Fibroblast of mammary gland (primary cell): ENCODE data around the gene FAIM2.

Experiments used
- DNase-seq: peaks from one replicate; pipeline ENCODE4 v3.0.0-alpha.2; 2010; ENCODE audit warnings: low read depth
- H3K4me3 ChIP-seq: 2 replicates; pipeline ENCODE4 v1.5.1; 2011; ENCODE audit warnings: low read depth, mild to moderate bottlenecking, low read length, moderate library complexity; ENCODE audit not compliant: control insufficient read depth
- TF ChIP-seq, protein P1 (sequence below): conservative IDR thresholded peaks from 2 replicates; pipeline ENCODE4 v1.5.1; 2011; ENCODE audit warnings: low read depth, low read length, inconsistent platforms; ENCODE audit not compliant: control insufficient read depth, insufficient read depth

The FAIM2 gene

DNA sequence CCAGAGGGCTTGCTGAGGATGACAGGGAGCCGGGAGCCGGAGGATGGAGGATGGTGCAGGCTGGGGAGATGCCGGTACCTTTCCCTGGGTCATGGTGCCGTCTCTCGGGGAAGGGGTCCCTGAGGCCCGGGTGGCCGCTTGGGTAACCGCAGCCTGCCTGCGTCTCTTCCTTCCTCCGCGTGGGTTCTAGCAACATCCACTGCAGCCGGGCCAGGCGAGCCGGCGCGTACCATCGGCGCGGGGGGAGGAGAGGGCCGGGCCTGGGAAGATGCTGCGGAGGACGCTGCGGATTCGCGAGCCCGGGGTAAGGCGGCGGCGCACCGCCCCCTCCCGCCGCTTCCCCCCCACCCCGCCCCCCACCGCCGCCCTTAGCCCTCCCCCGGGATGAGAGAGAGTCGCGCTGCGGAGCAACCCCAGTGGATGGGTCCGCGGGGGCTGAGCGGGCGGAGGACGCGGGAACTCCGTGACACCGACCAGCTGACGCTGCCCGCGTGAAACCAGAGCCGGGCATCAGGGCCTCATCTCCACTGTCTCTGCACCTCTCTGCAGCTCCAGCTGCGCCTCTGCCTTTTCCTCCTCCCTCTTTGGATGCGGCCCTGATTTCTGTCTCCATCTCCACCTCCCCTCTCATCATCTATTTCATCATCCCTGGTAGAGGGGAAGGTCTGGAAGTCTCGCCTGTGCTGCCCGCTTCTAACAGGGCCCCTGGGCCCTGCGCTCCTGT, at the start of gene FAIM2:
TSS of gene FAIM2 (minus strand) at position 201 of the 724 bp plus-strand sequence. CDS start at position 93, 108 bp downstream.
- TF ChIP-seq, protein P1, sequence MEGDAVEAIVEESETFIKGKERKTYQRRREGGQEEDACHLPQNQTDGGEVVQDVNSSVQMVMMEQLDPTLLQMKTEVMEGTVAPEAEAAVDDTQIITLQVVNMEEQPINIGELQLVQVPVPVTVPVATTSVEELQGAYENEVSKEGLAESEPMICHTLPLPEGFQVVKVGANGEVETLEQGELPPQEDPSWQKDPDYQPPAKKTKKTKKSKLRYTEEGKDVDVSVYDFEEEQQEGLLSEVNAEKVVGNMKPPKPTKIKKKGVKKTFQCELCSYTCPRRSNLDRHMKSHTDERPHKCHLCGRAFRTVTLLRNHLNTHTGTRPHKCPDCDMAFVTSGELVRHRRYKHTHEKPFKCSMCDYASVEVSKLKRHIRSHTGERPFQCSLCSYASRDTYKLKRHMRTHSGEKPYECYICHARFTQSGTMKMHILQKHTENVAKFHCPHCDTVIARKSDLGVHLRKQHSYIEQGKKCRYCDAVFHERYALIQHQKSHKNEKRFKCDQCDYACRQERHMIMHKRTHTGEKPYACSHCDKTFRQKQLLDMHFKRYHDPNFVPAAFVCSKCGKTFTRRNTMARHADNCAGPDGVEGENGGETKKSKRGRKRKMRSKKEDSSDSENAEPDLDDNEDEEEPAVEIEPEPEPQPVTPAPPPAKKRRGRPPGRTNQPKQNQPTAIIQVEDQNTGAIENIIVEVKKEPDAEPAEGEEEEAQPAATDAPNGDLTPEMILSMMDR, result no peak
- DNase-seq, result peak; percentile 69
- peak within 1 kb of the TSS; percentile 33 for H3K4me3 ChIP-seq

DNA sequence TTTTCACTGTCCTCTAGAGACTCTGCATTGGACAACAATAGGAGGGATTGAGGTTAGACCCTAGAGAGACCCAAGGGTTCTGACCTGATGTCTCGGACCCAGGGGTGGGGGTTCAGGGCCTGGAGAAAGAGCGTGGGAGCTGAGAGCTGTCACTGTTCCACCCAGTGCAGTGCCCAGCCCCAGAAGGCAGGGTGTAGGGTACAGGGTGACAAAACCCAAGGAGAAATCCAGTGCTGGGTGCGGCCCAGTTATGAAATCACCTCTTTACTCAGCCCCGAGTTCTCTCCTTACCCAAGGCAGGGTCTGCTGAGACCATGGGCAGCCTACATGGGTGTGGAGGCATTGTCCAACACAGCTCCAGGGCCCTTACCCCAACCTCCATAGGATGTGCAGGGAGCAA, 49.5 kb upstream of the FAIM2 start:
- TF ChIP-seq, protein P1, result no peak
- no peak for DNase-seq
- no peak overlapping the region for H3K4me3 ChIP-seq

DNA sequence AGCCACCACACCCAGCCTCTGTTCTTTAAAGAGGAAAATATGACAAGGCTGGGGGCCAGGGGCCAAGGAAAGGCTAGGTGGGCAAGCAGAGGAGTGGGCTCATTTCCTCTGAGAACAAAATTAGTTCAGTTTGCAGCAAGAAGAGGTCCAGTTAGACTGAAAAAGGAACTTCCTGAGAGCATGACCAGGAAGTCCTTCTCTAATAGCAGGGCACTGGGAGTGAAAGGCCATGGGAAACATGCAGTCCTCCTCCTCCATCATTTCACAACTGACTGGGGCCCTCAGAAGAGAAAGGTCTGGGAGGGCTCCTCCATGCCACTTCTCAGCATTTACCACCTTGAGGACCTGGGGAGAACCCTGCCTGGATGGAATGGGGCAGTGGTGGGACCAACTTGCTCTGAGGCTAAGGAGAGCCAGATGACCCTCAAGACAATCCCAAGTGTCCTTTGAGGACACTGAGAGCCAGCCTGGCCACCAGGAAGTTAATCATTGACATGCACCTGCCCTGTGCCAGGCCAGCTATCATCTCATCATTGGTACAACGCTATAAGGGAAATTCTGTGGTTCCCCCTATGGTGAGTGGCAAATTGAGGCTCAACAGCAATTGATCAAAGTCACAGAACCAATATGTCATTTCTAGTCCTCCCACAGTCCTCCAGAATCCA, 48.8 kb upstream of the FAIM2 start:
- H3K4me3 ChIP-seq, result no peak overlapping the region
- TF ChIP-seq, protein P1, result no peak
- no peak for DNase-seq

DNA sequence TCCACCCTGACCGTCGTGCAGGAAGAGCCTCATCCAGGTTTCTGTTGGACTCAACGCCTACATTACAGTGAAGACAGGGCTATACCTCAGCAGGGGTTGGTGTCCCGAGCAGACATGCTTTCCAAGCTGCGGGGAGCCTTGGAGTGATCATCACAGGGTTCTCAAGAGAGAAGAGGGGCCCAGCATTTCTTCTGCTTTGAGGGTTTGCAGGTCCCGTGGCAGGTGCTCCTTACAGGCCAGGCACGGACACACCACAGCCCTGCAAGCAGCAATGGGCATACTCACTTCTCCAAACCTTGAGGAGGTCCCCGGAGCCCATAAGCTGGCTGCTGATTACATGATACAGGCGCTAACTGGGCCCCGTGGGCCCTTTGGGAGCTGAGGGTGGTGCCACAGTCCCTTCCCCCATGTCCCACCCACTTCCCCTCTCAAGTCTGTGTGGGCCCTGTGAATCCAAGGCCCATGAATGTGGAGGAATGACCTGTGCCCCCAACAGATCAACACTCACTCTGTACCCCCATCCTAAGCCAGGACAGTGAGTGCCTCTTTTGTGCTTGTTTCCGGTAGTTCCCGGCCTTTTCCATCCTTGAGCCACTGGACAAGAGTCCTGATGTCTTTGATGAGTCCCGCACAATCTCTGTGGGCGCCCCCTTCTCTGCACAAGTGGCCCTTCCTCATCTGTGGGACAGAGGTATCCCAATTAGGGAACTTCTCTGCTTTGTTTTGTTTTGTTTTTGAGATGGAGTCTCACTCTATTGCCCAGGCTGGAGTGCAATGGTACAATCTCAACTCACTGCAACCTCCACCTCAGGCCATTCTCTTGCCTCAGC, 47.9 kb upstream of the FAIM2 start:
- TF ChIP-seq, protein P1, result no peak
- no peak overlapping the region for H3K4me3 ChIP-seq

DNA sequence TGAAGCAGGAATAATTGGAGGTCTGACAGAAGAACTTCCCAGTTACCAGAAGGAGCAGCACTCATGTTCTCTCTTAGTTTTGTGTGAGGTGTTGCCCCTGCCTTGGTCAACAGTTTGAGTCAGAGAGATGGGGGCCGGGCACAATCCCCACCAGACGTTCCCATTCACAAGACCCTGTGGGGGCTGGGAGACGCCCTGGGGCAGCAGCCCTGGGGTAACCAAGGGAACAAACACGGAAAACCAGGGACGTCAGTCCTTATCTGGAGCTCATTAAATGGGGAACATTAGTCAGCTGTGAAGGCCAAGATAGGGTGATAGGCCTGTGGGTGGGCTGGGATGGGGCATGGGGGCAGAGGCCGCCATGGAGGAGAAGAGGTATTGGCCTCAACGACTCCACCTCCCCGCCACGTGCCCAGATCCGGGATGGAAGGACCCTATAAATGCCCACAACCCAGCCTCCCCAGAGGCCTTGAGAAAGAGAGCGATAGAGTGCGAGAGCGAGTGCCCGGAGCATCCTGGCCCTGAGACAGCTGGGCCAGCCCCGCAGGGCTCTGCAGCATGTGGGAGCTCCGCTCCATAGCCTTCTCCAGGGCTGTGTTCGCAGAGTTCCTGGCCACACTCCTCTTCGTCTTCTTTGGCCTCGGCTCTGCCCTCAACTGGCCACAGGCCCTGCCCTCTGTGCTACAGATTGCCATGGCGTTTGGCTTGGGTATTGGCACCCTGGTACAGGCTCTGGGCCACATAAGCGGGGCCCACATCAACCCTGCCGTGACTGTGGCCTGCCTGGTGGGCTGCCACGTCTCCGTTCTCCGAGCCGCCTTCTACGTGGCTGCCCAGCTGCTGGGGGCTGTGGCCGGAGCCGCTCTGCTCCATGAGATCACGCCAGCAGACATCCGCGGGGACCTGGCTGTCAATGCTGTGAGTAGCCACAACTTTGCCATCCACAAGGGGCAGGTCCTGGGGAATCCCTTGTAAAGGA, 46.9 kb upstream of the FAIM2 start, which contains the start of gene AQP2:
TSS of gene AQP2 (plus strand) at position 465 of the 979 bp plus-strand sequence. CDS start at position 559, 94 bp downstream.
- no peak within 1 kb of the TSS for H3K4me3 ChIP-seq
- TF ChIP-seq, protein P1, result no peak
- DNase-seq, result no peak

More for the DNA sequence above, 47.9 kb upstream of the FAIM2 start:
- DNase-seq, result no peak
